Common myeloid progenitor, CD34-positive (primary cell): ENCODE results near the gene RNF123.

Experiments
- CTCF ChIA-PET: fragments of 350-600 bp; sonication (Branson Sonifier 250); formaldehyde crosslinking; loops from one replicate; lab custom pipeline; 2021; ENCODE audit warnings: antibody characterized with exemption; lab: Charles Lee
- POLR2A ChIA-PET: fragments of 350-600 bp; sonication (Branson Sonifier 250); formaldehyde crosslinking; loops from one replicate; lab custom pipeline; 2021; ENCODE audit warnings: antibody characterized with exemption; lab: Charles Lee
- DNase-seq, 3 donors: peaks; one replicate each; pipeline versions ENCODE4 v3.0.0 to v3.0.0-alpha.2; 2013
- H3K27ac ChIP-seq, 2 experiments: 1 replicate in 1 of 2; 2 replicates in 1 of 2; pipeline ENCODE4 v1.7.0; 2013; ENCODE audit warnings: inconsistent platforms in 2 of 2, low read length in 2 of 2, mild to moderate bottlenecking in 2 of 2, low read depth in 1 of 2, moderate library complexity in 1 of 2; ENCODE audit not compliant: severe bottlenecking in 2 of 2, insufficient read depth in 1 of 2, poor library complexity in 1 of 2
- H3K27me3 ChIP-seq, 5 experiments: replicated peaks in 2 of 5; 1 replicate in 3 of 5; 2 replicates in 2 of 5; pipeline versions ENCODE4 v1.6.1 to v1.7.0; 2013; ENCODE audit warnings: low read length in 4 of 5, mild to moderate bottlenecking in 2 of 5, moderate library complexity in 2 of 5, inconsistent platforms in 1 of 5; ENCODE audit not compliant: insufficient read depth in 5 of 5, control insufficient read depth in 4 of 5
- H3K36me3 ChIP-seq, 4 experiments: 1 replicate in 2 of 4; 2 replicates in 2 of 4; pipeline versions ENCODE4 v1.6.1 to v1.7.0; 2013; ENCODE audit warnings: low read length in 3 of 4, control low read depth in 1 of 4, mild to moderate bottlenecking in 1 of 4; ENCODE audit not compliant: control insufficient read depth in 4 of 4, insufficient read depth in 4 of 4
- H3K4me1 ChIP-seq, 4 experiments: 1 replicate in 3 of 4; 2 replicates in 1 of 4; pipeline versions ENCODE4 v1.6.1 to v1.7.1; 2013; ENCODE audit warnings: low read length in 3 of 4, mild to moderate bottlenecking in 3 of 4, control low read depth in 1 of 4, inconsistent platforms in 1 of 4, moderate library complexity in 1 of 4; ENCODE audit not compliant: control insufficient read depth in 4 of 4, insufficient read depth in 4 of 4; ENCODE audit errors: control extremely low read depth in 1 of 4
- H3K4me3 ChIP-seq, 7 experiments: 1 replicate in 4 of 7; 2 replicates in 3 of 7; pipeline versions ENCODE4 v1.5.1 to v1.7.0; 2013; ENCODE audit warnings: mild to moderate bottlenecking in 7 of 7, low read length in 6 of 7, moderate library complexity in 6 of 7, inconsistent platforms in 2 of 7, low read depth in 2 of 7, control low read depth in 1 of 7; ENCODE audit not compliant: insufficient read depth in 4 of 7, control insufficient read depth in 1 of 7; ENCODE audit errors: extremely low read depth in 1 of 7
- H3K9me3 ChIP-seq, 5 experiments: 1 replicate in 4 of 5; 2 replicates in 1 of 5; pipeline versions ENCODE4 v1.6.1 to v1.7.1; 2013; ENCODE audit warnings: low read length in 4 of 5, mild to moderate bottlenecking in 2 of 5, inconsistent platforms in 1 of 5, low read depth in 1 of 5, moderate library complexity in 1 of 5; ENCODE audit not compliant: control insufficient read depth in 4 of 5, insufficient read depth in 2 of 5; ENCODE audit errors: control extremely low read depth in 1 of 5
- WGBS: methylation state at CpG from one replicate; pipeline ENCODE4 v1.1.5; 2013; ENCODE audit not compliant: insufficient coverage; 5-methylcytosine and 5-hydroxymethylcytosine counted together

Gene RNF123

GRCh38 chr3:49706456-49707112 lies 17.2 kb downstream of the RNF123 start:
- Histone ChIP-seq H3K27me3 (no peaks in the 10 kb centered on the region), H3K9me3 (no peaks in the 10 kb centered on the region), H3K4me1 (peaks cover 8 to 14% (median 13%) of the 10 kb centered on the region in 4 experiments), H3K27ac (no peak overlapping the region), H3K4me3 (no peak overlapping the region), H3K36me3 (peaks cover 2 to 45% (median 28%) of the 10 kb centered on the region in 4 experiments)
- CTCF ChIA-PET = interaction anchor here (0.7 kb wide), 1 partner anchor 12 kb away, joined by 3 read pairs; no protein-coding TSS in a partner anchor
- POLR2A ChIA-PET = no interaction called here
- 94% methylated on average over 9 of the region's 9 CpGs for WGBS
- no peak for DNase-seq

GRCh38 chr3:49707113-49707480 lies 17.7 kb downstream of the RNF123 start:
- no peak overlapping the region for H3K4me3 ChIP-seq
- ChIA-PET CTCF (interaction anchor here (1.3 kb wide), 1 partner anchor 12 kb away, joined by 6 read pairs; the partner anchor contains the start of gene AMIGO3), POLR2A (no interaction called here)
- peaks cover 8 to 19% (median 19%) of the 10 kb centered on the region in 4 experiments for H3K4me1 ChIP-seq
- WGBS = 100% methylated on average over 4 of the region's 4 CpGs
- H3K27ac ChIP-seq = no peak overlapping the region
- no peaks in the 10 kb centered on the region for H3K27me3 ChIP-seq
- no peaks in the 10 kb centered on the region for H3K9me3 ChIP-seq
- peaks cover 2 to 40% (median 26%) of the 10 kb centered on the region in 4 experiments for H3K36me3 ChIP-seq
- DNase-seq = no peak

GRCh38 chr3:49709852-49710251 lies 20.5 kb downstream of the RNF123 start:
- Histone ChIP-seq H3K4me3 (no peak overlapping the region), H3K36me3 (peaks cover 2 to 33% (median 17%) of the 10 kb centered on the region in 4 experiments), H3K27ac (no peak overlapping the region), H3K9me3 (no peaks in the 10 kb centered on the region), H3K27me3 (no peaks in the 10 kb centered on the region), H3K4me1 (peaks cover 8 to 38% (median 36%) of the 10 kb centered on the region in 4 experiments)
- no peak for DNase-seq
- ChIA-PET CTCF (no interaction called here), POLR2A (no interaction called here)
- WGBS = 98% methylated on average over 5 of the region's 8 CpGs

GRCh38 chr3:49711489-49711888 lies 22.1 kb downstream of the RNF123 start:
- Histone ChIP-seq H3K4me3 (peak overlapping the region in 1 of 7 experiments; percentile 28), H3K4me1 (peaks cover 8 to 38% (median 36%) of the 10 kb centered on the region in 4 experiments), H3K36me3 (peaks cover 8 to 28% (median 24%) of the 10 kb centered on the region in 4 experiments), H3K27me3 (no peaks in the 10 kb centered on the region), H3K27ac (no peak overlapping the region), H3K9me3 (no peaks in the 10 kb centered on the region)
- ChIA-PET CTCF (interaction anchor here (1.0 to 2.1 kb wide), 5 partner anchors 9 to 172 kb away, joined by 3 to 9 read pairs (median 5); partner anchors contain the start of gene INKA1), POLR2A (interaction anchor here (1.5 to 1.6 kb wide), 2 partner anchors 9 to 91 kb away, joined by 3 to 4 read pairs; partner anchors contain the start of gene INKA1)
- peak; percentile 44 to 87 (median 85) for DNase-seq
- WGBS = 68% methylated on average over 5 of the region's 5 CpGs

- Histone ChIP-seq H3K4me3 (peak overlapping the region in 3 of 7 experiments; percentile 6 to 28 (median 13)), H3K9me3 (no peaks in the 10 kb centered on the region), H3K4me1 (peaks cover 8 to 38% (median 36%) of the 10 kb centered on the region in 4 experiments), H3K27me3 (no peaks in the 10 kb centered on the region), H3K27ac (peak overlapping the region in 1 of 2 experiments; percentile 43), H3K36me3 (peaks cover 8 to 31% (median 26%) of the 10 kb centered on the region in 4 experiments)
- ChIA-PET CTCF (interaction anchor here (1.8 to 2.1 kb wide), 4 partner anchors 9 to 127 kb away, joined by 5 to 9 read pairs (median 5); partner anchors contain the start of gene INKA1), POLR2A (interaction anchor here (0.6 to 1.6 kb wide), 3 partner anchors 9 to 91 kb away, joined by 3 to 4 read pairs (median 3); partner anchors contain the start of genes INKA1 and MST1)
- DNase-seq = no peak
- WGBS = 99% methylated on average over 11 of the region's 11 CpGs
Observed at GRCh38 chr3:49712166-49712565, 22.8 kb downstream of the RNF123 start.

GRCh38 chr3:49712631-49713317 lies 23.4 kb downstream of the RNF123 start:
- peak overlapping the region in 3 of 7 experiments; percentile 13 to 19 (median 18) for H3K4me3 ChIP-seq
- no peaks in the 10 kb centered on the region for H3K9me3 ChIP-seq
- H3K4me1 ChIP-seq = peaks cover 8 to 36% (median 35%) of the 10 kb centered on the region in 4 experiments
- CTCF ChIA-PET = interaction anchor here (1.0 to 2.1 kb wide), 5 partner anchors 8 to 127 kb away, joined by 3 to 9 read pairs (median 5); partner anchors contain the start of gene INKA1
- no peaks in the 10 kb centered on the region for H3K27me3 ChIP-seq
- peak overlapping the region in 1 of 2 experiments; percentile 43 for H3K27ac ChIP-seq
- WGBS = 52% methylated on average over 5 of the region's 7 CpGs
- POLR2A ChIA-PET = interaction anchor here (0.6 to 1.6 kb wide), 3 partner anchors 8 to 90 kb away, joined by 3 to 4 read pairs (median 3); partner anchors contain the start of genes INKA1 and MST1
- H3K36me3 ChIP-seq = peaks cover 5 to 29% (median 27%) of the 10 kb centered on the region in 4 experiments
- DNase-seq = peak in 1 of 3 donors; percentile 10
